ENCODE data around the gene SEMA3G. TPM values are rescaled to one million over a fixed set of nuclear protein-coding genes. Genes with fewer than 3 reads are reported as not detected.

The SEMA3G gene
- total RNA-seq, 1 experiment from 2014 or later: 1.6 TPM

DNA sequence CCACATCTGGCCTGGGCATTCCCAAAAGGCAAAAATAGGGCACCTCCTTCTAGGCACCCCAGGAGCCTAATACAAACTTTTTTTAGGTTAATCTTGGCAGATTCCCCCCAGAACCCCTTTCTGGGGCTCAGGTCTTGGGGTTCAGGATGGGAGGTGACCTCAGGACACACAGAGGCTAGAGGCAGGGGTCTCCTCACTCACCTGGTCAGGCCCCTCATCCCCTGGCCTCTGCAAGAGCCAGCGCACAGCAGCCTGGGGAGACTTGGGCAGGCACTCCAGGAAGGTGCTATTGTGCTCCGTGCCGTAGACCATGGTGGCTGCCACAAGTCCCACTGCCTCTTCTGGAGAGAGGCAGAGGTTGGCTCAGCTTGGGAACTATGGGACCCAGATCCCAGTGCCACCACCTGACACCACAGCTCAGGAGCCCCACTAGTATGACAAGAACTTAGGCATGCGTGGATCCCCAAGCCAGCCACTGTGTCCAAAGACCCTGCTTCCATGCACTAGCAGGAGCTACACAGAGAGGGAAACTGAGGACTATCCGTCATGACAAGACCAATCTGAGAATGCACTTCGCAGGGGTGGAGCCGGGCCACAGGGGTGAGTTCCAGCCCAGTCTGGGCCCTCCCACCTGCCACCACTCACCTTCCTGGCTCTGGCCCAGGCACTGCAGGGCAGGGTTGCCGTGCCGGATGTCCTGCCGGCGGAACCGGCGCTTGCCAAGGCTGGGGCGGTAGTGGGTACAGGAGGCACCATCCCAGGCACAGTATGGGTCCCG, 7.4 kb downstream of the SEMA3G start:
- ATAC-seq (no peak), DNase-seq (ENCODE audit: low spot score) (no peak)
- Mint-ChIP-seq H3K4me3 (no peak overlapping the region), H3K27me3 (ENCODE audit: low read depth) (no peaks in the 10 kb centered on the region), H3K9me3 (no peaks in the 10 kb centered on the region), H3K36me3 (no peaks in the 10 kb centered on the region), H3K27ac (no peak overlapping the region), H3K4me1 (peaks cover 8% of the 10 kb centered on the region; the same call in 1 of the 2 replicates)
- no peak for TF ChIP-seq HMGA2 (CRISPR knock-in tag; IDR thresholded peaks at IDR 0.05)
- no peak for TF ChIP-seq ZNF219 (CRISPR knock-in tag; IDR thresholded peaks at IDR 0.05; ENCODE audit: borderline replicate concordance)
- no peak for TF ChIP-seq ZNF317 (CRISPR knock-in tag; IDR thresholded peaks at IDR 0.05; ENCODE audit: borderline replicate concordance, low read depth)
- no peak for TF ChIP-seq ZNF121 (CRISPR knock-in tag; IDR thresholded peaks at IDR 0.05)
- no peak for TF ChIP-seq NR2C2 (CRISPR knock-in tag; IDR thresholded peaks at IDR 0.05)
- TF ChIP-seq CTCF (IDR thresholded peaks at IDR 0.05): no peak
- TF ChIP-seq ZNF671 (CRISPR knock-in tag; IDR thresholded peaks at IDR 0.05): no peak
- no peak for TF ChIP-seq ZMAT4 (CRISPR knock-in tag; IDR thresholded peaks at IDR 0.05)
- TF ChIP-seq, protein P1, sequence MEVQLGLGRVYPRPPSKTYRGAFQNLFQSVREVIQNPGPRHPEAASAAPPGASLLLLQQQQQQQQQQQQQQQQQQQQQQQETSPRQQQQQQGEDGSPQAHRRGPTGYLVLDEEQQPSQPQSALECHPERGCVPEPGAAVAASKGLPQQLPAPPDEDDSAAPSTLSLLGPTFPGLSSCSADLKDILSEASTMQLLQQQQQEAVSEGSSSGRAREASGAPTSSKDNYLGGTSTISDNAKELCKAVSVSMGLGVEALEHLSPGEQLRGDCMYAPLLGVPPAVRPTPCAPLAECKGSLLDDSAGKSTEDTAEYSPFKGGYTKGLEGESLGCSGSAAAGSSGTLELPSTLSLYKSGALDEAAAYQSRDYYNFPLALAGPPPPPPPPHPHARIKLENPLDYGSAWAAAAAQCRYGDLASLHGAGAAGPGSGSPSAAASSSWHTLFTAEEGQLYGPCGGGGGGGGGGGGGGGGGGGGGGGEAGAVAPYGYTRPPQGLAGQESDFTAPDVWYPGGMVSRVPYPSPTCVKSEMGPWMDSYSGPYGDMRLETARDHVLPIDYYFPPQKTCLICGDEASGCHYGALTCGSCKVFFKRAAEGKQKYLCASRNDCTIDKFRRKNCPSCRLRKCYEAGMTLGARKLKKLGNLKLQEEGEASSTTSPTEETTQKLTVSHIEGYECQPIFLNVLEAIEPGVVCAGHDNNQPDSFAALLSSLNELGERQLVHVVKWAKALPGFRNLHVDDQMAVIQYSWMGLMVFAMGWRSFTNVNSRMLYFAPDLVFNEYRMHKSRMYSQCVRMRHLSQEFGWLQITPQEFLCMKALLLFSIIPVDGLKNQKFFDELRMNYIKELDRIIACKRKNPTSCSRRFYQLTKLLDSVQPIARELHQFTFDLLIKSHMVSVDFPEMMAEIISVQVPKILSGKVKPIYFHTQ (CRISPR knock-in tag; IDR thresholded peaks at IDR 0.05): no peak
- POLR2A ChIA-PET: no interaction called here
- CTCF ChIA-PET: interaction anchor here (0.8 to 1.8 kb wide), 4 partner anchors 9 to 49 kb away, joined by 3 to 4 read pairs (median 4); no protein-coding TSS in a partner anchor

DNA sequence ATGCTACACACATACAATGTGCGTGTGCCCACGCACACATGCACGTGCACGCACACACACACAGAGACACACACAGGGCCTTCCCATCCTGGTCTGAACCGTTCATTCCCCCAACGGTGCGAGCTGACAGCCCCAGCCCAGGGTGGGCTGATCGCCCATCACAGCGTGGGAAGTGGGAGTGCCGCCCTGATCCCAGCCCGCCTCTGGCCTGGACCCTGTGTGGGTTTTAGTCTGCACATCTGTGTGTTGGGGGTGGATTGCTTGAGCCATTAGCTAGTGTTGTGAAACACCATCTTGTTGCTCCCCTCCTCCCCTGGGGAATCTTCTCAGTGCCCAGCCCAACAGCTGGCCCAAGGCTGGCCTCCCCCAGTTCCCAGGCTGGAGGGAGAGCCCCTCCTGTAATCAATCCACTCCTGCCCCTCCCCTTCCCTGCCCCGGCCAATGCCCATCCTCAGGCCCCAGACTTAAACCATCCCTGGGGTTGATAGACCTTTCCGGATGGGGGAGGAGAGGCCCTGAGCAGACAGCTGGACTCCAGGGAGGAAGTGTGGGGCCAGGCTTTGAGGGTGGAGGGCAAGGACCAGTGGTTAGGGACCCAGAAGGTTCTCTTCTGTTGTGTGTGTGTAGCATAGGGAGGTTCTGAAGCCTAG, 8.3 kb downstream of the SEMA3G start:
- no peaks in the 10 kb centered on the region for H3K27me3 Mint-ChIP-seq (ENCODE audit: low read depth)
- no peak overlapping the region for H3K4me3 Mint-ChIP-seq
- ATAC-seq (no peak; the same call in 1 of the 2 replicates), DNase-seq (ENCODE audit: low spot score) (no peak)
- peaks cover 8% of the 10 kb centered on the region; the same call in 1 of the 2 replicates for H3K4me1 Mint-ChIP-seq
- no peaks in the 10 kb centered on the region for H3K36me3 Mint-ChIP-seq
- CTCF ChIA-PET: interaction anchor here (1.0 to 1.9 kb wide), 4 partner anchors 10 to 52 kb away, joined by 3 to 5 read pairs (median 4); no protein-coding TSS in a partner anchor
- POLR2A ChIA-PET: no interaction called here
- H3K9me3 Mint-ChIP-seq: no peaks in the 10 kb centered on the region
- H3K27ac Mint-ChIP-seq: no peak overlapping the region
- TF ChIP-seq ARID4B (CRISPR knock-in tag; IDR thresholded peaks at IDR 0.05; ENCODE audit: borderline replicate concordance): no peak
- no peak for TF ChIP-seq NR1H2 (CRISPR knock-in tag; IDR thresholded peaks at IDR 0.05)
- TF ChIP-seq ZNF416 (CRISPR knock-in tag; IDR thresholded peaks at IDR 0.05): no peak
- TF ChIP-seq ATF3 (CRISPR knock-in tag; conservative IDR thresholded peaks at IDR 0.05): no peak
- no peak for TF ChIP-seq FOXJ3 (CRISPR knock-in tag; IDR thresholded peaks at IDR 0.05; ENCODE audit: borderline replicate concordance)
- no peak for TF ChIP-seq FOXP1 (CRISPR knock-in tag; IDR thresholded peaks at IDR 0.05; ENCODE audit: borderline replicate concordance)
- TF ChIP-seq ZNF121 (CRISPR knock-in tag; IDR thresholded peaks at IDR 0.05): no peak
- TF ChIP-seq CREB1 (CRISPR knock-in tag; IDR thresholded peaks at IDR 0.05): no peak
- no peak for TF ChIP-seq IRF2 (CRISPR knock-in tag; IDR thresholded peaks at IDR 0.05; ENCODE audit: borderline replicate concordance, low read depth)
- no peak for TF ChIP-seq ATF2 (CRISPR knock-in tag; IDR thresholded peaks at IDR 0.05; ENCODE audit: borderline replicate concordance, low read depth)
- TF ChIP-seq ZSCAN18 (CRISPR knock-in tag; IDR thresholded peaks at IDR 0.05): no peak
- no peak for TF ChIP-seq RORB (CRISPR knock-in tag; IDR thresholded peaks at IDR 0.05)
